ENCODE measurements around the gene JAM3. TPM values are rescaled to one million over a fixed set of nuclear protein-coding genes. Genes with fewer than 3 reads are reported as not detected.

The JAM3 gene
- total and polyA plus RNA-seq, 2 of the 13 experiments (the other 11 are each of a cell fraction or from before 2014, with no cell fraction given): 0.98 to 2.8 TPM

GRCh38 chr11:134050541-134051383 is 18.1 kb upstream of the JAM3 start (continued):
- no peak for TF ChIP-seq ZNF580 (CRISPR knock-in tag; IDR thresholded peaks at IDR 0.05; ENCODE audit: borderline replicate concordance, low read depth)
- no peak for TF ChIP-seq FOSL2 (CRISPR knock-in tag; IDR thresholded peaks at IDR 0.05)
- no peak for TF ChIP-seq ZBTB20 (CRISPR knock-in tag; IDR thresholded peaks at IDR 0.05; ENCODE audit: borderline replicate concordance, low read depth)
- TF ChIP-seq ZNF280B (CRISPR knock-in tag; IDR thresholded peaks at IDR 0.05; ENCODE audit: borderline replicate concordance): no peak
- no peak for TF ChIP-seq ZEB1 (IDR thresholded peaks at IDR 0.05; ENCODE audit: insufficient replicate concordance, low read depth)
- peak; percentile 79 for TF ChIP-seq STAG1 (CRISPR knock-in tag; IDR thresholded peaks at IDR 0.05)
- no peak for TF ChIP-seq AKNA (CRISPR knock-in tag; IDR thresholded peaks at IDR 0.05; ENCODE audit: borderline replicate concordance)
- peak; percentile 83 for TF ChIP-seq MAZ (IDR thresholded peaks at IDR 0.05; ENCODE audit: borderline replicate concordance, low read depth, low read length)
- TF ChIP-seq MAZ (CRISPR knock-in tag; IDR thresholded peaks at IDR 0.05; ENCODE audit: low read depth): peak; percentile 75
- TF ChIP-seq BCL3 (CRISPR knock-in tag; IDR thresholded peaks at IDR 0.05): no peak
- no peak for TF ChIP-seq RAD51 (IDR thresholded peaks at IDR 0.05; ENCODE audit: borderline replicate concordance)
- no peak for TF ChIP-seq NBN (conservative IDR thresholded peaks at IDR 0.05)
- no peak for TF ChIP-seq HMGXB3 (CRISPR knock-in tag; IDR thresholded peaks at IDR 0.05; ENCODE audit: borderline replicate concordance)
- TF ChIP-seq TBP (CRISPR knock-in tag; IDR thresholded peaks at IDR 0.05): no peak
